GM21367 (cell line): ENCODE data around the gene MT4.

Source experiments
- ATAC-seq: cut with Tn5 transposase; IDR thresholded peaks from one replicate; pipeline ENCODE4 v1.9.1; 2021; ENCODE audit not compliant: unreplicated experiment

MT4 gene

DNA sequence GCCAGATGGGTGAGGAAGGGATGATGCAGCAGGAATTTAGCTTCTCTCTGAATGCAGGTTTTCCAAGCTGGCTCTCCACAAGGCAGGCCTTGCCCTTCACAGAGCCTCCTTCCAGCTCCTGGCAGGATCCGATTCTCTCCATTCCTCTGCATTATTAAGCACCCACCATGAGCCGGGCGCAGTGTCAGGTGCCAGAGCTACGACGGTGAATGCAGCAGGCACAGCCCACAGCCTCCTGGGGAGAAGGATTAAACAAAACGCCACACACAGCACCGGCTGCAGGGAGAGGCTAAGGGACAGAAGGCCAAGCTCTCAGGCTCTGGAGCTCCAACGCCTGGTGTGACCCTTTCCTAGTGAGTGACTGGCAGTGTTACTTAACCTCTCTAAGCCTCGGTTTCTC is 36.5 kb downstream of the MT4 start:
- ATAC-seq = no peak

DNA sequence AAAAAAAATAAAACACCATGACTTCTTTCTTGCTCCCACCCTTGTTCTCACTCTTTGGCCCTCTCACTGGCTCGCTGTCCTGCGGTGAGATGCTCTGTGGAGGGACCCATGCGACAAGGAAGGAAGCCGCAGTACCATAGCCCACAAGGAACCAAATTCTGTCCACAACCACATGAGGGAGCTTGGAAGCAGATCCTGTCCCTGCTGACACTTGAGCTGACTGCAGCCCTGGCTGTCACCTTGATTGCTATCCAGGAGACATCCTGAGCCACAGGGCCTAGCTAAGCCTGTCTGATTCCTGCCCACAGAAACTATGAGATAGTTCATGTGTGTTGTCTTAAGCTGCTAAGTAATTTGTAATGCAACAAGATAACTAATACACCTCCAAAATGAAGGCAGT is 38.7 kb downstream of the MT4 start:
- no peak for ATAC-seq

DNA sequence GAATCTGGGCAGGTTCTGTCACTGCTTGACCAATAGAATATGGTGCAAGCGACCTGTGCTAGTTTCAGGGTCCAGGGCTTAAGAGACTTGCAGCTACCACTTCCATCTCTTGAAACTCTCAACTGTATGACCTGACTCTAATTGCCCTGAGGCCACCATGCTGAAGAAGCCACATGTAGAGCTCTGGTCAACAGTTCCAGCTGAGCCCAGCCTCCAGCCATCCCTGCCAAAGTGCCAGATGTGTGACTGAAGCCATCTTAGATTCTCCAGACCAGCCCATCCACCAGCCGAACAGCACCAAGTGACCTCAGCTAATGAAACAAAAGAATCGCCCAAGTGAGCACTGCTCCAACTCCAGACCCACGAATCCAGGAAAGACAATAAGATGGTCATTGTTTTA is 40.1 kb downstream of the MT4 start:
- no peak for ATAC-seq

DNA sequence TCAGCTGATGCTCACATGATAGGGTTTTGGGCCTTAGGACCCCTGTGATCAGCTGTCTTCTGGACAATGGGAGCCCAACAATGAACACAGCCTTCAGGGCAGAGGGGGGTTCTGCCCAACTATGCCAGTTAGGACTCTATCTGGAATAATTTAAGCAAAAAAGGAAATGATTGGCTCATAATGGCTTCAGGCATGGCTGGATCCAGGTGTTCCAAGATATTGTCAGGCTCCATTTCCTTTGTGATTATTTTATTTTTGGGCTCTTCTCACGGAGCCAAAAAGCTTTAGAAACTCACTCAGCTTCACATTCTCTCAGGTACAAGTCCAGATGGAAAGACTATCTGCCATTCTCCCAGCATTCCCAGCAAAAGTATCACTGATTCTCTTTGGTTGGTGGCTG is 40.6 kb downstream of the MT4 start:
- no peak for ATAC-seq

DNA sequence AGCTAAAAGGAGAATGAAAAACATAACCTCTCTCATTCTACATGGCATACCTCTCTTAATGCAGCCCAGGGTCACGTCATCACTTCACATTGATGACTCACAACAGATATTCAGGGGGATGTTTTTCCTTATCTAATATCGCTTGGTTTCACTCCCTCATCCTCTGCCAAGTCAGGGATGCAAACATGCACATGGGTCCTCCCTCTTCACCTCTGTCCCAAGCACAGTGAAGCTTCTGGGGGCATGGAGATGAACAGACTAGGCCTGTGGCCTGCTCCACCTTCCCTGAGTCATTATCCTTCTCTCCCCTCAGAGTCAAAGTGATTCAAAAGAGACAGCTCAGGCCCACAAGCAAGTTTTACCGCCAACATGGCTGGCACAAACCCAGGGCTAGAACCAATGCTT is 41.2 kb downstream of the MT4 start:
- ATAC-seq = no peak

DNA sequence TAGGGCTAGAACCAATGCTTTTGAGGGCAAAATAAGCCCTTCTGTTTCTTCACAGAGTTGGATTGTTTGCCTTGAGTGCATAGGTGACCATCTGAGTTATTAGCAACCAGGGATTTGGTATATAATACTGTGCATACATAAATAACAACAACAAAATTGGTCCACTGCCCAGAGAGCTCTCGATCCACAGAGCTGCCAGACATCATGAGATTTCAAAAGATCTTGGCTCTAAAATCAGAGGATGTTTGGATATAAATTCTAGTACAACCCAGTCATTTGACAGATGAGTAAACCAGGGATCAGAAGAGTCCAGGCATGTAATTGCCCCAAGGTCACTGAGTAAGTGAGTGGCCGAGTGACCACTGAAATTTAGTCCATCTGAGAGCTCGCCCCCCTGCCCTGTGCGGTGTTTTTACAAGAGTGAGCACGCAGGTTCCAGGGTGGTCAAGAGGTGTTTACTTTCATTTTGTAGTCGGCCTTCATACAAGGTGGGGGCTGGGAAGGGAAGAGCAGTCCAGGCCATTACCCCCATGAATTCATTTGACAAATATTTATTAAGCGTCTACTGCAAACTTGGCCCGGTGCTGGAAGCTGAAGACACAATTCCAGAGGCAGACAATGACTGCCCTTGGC is 41.7 kb downstream of the MT4 start:
- no peak for ATAC-seq

DNA sequence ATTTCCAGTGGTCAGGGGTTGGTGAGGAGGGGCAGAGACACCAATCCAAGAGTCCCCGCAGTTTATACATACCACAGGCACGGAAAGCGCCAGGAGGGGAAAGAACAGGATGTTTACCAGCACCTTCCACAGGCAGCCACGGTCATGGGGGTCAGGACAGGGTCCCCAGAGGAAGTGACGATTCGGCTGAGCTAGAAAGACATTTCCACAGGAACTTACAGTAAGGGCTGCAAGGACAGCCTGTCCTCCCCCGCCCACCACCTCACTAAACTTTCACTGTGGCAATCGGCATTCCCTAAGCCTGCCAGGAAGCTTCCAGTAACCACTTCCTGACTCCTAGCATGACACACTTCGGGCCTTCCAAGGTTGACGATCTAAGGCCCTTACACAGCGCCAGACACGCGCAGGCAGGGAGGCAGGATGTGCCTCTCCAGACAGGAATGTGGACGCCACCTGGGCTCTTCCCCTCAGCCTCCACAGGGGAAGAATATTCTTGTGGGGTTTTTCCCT is 42.3 kb downstream of the MT4 start:
- ATAC-seq = no peak

DNA sequence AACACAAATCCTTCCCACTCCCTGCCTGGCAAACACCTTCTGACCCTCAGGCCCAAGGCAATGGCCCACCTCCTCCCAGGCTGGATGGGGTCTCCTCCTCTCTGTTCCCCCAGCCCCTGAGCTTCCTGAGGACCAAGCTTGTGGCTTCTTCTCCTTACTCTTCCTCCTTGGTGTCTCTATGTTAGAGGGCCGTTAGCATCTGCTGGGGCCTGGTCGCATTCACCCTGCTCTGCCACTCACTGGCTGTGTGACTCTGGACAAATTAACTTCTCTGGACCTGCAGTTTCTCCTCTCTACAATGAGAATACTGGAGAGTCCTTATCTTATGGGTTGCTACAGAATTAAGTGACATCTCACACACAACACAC is 42.8 kb downstream of the MT4 start:
- ATAC-seq = no peak

DNA sequence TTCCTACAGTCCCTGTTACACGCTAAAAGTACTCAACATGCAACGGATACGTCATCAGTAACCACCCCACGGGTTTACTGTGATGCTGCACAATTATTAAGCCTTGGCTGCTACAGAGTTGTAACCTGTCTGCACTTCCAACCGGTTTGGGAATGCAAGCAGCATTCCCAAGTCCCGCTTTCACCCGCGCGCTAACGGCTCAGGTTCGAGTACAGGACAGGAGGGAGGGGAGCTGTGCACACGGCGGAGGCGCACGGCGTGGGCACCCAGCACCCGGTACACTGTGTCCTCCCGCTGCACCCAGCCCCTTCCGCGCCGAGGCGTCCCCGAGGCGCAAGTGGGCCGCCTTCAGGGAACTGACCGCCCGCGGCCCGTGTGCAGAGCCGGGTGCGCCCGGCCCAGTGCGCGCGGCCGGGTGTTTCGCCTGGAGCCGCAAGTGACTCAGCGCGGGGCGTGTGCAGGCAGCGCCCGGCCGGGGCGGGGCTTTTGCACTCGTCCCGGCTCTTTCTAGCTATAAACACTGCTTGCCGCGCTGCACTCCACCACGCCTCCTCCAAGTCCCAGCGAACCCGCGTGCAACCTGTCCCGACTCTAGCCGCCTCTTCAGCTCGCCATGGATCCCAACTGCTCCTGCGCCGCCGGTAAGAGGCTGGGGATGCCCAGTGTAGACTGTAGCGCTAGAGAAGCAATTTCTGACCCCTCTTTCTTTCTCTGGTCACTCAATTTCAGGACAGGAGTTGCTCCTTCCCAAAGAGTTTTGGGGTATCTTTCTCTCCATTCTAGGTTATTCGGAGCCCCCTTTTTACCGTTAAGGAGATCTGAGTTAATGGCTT is 43.4 kb downstream of the MT4 start, which contains the start of gene MT2A:
TSS of gene MT2A (plus strand) at position 542 of the 833 bp plus-strand sequence. CDS start at position 614, 72 bp downstream.
- ATAC-seq = peak; percentile 72

DNA sequence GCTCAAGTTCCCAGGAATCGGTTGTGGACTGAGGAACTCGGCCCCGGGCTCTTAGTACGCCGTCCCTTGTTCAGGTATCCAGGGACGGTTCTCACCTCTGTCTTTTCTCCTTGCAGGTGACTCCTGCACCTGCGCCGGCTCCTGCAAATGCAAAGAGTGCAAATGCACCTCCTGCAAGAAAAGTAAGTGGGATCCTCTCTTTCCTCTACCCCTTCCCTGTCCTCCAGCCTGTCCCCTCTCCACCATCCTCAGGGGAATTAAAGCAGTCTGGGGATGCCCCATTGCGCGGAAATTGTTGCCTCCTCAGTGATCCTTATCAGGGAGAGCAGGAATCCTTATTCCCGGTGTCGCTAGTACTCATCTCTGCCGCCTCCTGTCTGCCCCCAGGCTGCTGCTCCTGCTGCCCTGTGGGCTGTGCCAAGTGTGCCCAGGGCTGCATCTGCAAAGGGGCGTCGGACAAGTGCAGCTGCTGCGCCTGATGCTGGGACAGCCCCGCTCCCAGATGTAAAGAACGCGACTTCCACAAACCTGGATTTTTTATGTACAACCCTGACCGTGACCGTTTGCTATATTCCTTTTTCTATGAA is 44.1 kb downstream of the MT4 start:
- ATAC-seq = no peak

DNA sequence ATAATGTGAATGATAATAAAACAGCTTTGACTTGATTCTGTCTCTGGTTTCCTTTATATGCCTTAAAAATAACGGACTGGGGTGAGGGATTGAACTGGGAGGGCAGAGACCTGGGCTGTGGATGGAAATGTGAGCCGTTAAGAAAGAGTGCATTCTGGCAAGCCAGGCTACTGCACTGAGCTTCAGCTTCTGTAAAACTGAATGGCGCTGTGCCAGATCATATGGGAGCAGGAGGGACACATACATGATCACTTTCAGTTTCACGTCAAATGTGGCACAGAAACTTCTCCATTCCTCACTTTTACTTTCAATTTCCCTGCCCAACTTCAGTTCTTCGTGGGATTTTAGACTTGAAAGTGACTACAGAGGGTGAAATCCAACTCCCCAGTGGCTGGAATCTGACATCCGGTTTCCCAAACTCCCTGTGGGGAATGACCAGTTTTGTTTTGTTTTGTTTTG is 44.6 kb downstream of the MT4 start:
- ATAC-seq = peak; percentile 40

DNA sequence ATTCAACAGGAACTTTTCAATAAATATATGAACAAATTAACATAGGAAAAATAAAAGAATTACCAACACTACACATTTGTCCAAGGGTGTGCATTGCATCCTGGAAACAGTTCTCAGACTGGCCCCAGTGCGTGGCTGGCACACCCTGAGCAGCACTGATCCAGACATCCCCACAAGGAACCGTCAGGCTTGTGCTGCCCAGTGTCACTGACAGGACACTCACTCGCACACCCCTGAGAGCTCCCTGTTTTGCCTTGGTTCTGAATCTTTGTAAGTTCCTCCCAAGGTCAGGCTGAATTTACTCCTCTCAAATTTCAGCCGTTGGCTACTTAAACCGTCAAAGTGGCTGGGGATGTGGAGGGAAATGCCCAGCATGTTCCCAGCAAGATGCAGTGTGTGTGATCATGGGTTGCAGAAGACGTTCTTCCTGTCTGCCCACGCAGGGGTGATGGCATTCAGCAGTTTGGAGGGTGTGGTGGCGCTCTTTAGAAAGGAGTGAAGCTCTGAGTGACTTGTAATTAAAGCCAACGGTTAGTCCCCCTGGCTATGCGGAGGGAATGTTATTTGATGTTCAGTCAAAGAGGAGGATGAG is 45.2 kb downstream of the MT4 start:
- no peak for ATAC-seq

DNA sequence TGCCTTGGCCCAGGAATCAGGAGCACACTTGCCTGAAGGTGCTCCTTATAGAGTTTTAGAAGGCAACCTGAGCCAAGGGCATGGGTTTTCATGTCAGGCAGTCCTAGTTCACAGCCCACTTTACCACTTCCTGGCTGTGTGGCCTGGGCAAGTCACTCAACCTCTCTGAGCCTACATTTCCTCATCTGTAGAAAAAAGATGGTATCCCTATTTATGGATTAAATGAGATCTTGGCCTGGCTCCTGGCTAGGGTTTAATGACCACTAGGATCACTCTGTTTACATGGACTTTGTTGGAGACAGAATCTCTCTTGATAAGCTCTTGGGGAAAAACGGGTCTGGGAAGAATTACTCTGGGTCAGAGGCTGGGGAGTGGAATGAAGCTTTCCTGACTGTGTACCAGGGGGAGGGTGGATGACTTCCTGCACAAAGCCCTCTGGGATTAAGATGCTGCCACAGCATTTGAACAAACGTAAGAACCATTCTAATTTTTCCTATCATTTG is 45.8 kb downstream of the MT4 start:
- ATAC-seq = no peak

DNA sequence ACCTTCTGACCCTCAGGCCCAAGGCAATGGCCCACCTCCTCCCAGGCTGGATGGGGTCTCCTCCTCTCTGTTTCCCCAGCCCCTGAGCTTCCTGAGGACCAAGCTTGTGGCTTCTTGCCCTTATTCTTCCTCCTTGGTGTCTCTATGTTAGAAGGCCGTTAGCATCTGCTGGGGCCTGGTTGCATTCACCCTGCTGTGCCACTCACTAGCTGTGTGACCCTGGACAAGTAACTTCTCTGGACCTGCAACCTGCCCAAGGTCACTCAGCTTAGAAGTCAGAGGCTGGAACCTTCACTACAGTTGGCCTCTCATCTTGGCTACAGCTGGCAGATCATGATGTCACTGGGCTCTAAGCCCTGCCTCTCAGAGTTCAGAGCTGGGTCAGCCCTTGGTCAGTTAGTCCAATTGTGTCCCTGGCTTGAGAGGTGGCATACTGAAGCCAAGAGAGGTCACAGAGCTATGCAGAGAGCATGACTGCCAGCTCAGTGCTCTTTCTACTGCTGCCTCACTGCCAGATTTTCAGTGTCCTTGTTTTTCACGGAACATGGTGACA is 46.5 kb downstream of the MT4 start:
- ATAC-seq = no peak

DNA sequence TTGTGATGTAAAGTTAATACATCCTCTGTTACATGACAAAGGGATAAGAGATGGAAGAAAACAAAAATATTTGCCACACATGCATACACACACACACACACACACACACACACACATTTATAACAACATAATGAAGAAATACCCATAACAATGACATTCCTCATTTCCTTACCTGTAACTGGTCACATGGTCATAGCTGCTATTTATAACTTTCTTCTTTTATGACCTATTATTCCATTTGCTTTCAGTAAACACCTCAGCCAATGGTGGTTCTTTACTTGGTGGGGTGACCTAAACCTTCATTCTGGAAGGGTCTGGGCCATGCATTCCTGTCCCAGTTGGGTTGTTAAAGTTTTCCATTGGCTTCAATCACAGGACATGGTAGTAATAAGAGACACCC is 48.8 kb downstream of the MT4 start:
- ATAC-seq = no peak

DNA sequence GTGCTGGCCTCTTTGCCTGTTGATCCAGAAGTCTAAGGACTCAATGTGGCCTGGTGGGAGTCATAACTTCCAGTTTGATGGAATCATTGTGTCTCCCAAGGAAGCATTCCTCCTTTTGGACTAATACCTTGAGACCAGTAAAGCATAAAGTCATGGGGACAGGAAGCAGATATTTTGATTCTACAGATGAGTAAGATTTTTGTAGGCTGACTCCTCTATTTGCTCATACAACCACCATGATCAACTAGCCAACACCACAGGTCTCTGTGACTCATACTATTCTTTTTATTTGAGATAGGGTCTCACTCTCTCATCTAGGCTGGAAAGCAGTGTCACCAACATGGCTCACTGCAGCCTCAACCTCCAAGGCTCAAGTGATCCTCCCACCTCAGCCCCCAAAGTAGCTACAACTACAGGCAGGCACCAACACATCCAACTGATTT is 49.7 kb downstream of the MT4 start:
- ATAC-seq = no peak

DNA sequence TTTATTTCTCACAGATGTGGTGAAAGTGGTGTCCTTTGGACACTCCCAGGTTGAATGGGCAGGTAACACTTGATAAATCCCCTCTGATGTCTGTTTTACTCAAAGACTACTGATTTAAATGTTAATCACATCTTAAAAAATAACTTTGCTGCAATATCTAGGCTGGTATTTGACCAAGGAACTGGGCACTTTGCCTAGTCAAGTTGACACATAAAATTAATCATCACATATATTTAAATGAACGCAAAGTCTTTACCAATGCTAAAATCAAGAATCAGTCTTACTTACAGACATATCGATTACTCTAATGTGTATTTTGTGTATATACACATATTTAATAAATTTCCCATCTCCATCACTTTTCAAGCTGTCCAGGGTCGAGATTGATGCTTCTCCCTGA is 50.5 kb downstream of the MT4 start:
- no peak for ATAC-seq

DNA sequence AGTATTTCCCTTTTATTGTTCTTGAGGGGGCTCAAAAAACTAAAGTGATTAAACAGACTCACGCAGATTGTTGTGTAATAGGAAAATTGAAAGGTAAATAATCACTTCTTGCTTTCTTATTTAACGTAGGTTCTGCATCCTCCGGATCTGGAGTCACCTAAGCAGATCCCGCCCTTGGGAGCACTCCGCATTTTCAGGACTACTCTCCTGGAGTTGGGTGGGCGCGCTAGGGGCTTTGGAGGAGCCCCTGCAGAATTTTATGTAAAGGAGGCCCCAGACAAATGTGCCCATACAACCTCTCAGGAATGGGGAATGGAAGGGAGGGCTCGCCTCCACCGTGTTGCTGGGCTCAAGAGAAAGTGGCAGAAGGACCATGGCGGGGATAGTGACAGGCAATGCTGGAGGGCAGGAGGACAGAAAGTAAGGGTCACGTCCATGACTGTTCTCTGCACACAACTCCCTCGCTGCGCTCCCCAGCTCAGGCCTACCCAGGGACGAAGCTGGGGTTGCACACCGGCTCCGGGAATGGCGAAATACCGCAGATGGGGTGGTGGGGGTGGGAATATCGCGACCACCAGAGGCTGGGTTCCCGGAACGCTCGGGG is 51.8 kb downstream of the MT4 start:
- ATAC-seq = no peak

DNA sequence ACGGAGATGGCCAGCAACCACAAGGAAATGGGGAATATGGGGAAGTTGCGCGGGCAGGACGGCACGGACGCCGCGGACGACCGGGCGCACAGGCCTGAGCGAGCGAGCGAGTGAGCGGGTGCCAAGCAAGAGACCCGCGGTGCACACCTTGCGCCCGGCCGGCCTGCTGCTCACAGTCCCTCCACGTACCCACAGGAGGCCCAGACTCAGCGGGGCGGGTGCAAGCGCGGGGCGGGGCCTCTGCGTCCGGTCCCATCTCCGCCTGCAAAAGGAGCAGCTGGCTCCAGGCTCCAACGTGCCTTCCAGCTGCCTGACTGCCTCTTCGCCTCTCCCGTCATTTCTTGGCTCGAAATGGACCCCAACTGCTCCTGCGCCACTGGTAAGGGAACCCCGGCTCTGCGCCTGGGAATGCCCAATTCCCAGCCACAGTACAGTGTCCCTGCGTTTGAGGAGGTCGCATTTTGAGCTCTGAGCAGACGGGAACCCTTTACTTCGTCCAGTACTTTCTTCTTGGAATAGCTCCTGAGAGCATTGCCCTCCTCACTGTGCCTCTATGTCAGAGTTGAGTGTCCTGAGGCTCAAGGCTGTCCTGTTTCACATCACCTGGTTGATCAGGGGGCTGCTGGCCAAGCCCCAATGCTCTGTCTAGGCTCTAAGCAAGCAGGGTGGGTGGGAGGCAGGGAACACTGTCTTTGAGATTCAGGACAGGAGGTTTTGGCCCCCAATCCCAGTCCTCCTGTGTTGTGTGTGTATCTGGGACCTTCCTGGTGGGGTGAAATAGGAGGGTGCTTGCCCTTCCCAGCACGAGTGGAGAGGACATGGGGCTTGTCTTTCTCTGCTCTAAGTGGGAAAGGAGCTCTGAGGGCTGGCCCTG is 52.6 kb downstream of the MT4 start:
- ATAC-seq = no peak

DNA sequence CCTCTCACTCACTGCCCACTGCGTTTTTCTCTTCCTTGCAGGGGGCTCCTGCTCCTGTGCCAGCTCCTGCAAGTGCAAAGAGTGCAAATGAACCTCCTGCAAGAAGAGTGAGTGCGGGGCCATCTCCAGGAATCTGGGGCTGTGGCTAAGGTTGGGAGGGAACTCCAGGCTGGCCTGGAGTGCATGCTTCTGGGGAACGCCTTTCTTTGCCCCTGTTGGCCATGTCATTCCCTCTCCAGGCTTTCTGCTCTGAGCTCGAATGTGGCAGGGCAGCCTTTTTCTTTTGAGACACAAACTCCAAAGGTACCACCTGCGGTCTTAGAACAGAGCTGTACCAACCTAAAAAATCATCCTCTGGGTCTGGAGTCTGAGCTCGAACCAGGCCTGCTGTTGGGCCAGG is 53.3 kb downstream of the MT4 start:
- ATAC-seq = no peak
